ENCODE measurements around the gene TMEM135. TPM values are rescaled to one million over a fixed set of nuclear protein-coding genes. Genes with fewer than 3 reads are reported as not detected.

TMEM135 gene
- total RNA-seq, 1 donor from 2014 or later = 43.2 TPM

- no peak for DNase-seq
Observed at GRCh38 chr11:87361891-87362290, 324.2 kb downstream of the TMEM135 start.

DNA sequence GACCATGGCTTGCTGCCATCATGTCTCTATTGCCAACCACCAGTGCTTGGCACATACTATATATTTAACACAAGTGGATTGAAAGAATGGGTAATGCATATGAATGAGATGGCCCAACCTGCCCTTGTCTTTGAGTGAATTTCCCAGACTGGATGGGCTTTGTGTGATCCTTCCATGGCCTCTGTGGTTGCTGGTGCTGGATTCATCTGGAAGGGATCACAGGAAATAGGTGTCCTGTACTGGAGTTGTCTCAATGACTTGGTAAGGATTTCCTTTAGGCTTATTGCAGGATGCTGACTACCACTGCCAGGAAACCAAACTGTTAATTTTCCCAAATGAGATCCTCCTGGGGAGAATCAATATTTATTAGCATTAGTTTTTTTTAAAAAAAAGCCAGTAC is 328.6 kb downstream of the TMEM135 start:
- no peak for DNase-seq

GRCh38 chr11:87366763-87367405 is 329.1 kb downstream of the TMEM135 start:
- no peak for DNase-seq

DNA sequence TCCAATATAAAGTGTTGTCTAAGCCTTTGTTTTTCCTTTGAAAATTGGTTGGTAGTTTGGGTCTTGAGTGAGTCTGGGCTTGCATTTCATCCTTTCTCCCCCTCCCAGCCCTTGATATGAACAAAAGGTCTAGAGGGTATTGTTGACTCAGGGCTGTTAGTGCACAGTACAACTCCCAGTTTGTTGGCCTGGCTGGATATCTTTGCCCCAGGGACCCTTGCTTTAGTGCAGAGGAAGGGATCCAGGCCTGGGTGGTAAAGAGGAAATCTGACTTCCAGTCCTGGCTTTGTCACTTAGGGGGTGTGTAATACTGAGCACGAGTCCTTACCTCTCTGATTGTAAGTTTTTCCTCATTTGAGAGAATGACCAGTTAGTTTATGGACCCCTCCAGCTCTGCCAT is 330.4 kb downstream of the TMEM135 start:
- no peak for DNase-seq

GRCh38 chr11:87368858-87369480 is 331.2 kb downstream of the TMEM135 start:
- DNase-seq = no peak

DNA sequence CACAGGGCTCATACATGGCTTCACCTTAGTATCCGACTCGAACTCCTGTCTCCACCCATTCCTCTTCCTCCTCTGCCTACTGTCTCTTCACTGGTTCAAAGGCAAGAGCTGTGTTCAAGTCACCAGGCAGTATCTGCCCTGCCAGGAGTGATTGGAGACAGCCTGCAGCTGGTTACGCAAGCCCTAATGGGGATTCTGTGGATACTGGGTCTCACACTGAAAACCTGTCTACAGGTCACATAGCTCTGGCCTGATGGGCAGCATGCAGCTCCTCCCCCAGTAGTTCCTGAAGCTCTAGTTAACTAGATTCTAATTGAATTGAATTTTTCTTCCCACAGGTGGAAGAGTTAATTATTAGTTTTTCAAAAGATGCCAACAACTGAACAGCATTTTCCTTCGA is 332.2 kb downstream of the TMEM135 start:
- no peak for DNase-seq

DNA sequence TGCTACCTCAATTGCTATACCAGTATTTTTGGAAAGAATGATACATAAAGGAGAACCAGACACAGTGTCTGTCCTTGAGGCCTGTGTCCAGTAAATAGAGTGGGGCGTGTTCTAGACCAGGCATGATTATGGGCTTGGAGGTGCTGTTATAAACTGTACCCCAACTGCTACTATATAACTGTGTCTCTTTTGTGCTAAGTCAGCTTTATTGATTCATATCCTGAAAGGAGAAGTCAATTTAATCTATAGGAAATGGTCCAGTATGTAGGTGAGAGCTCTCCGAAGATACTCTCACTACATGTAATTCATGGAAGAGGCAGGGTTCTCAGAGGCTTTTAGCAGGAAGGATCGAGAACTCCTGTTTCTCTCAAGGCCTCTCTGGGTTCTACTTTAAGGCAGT is 334.3 kb downstream of the TMEM135 start:
- no peak for DNase-seq

Other genes starting within 250 kb of the TMEM135 start
- 11.1 TPM for gene PRSS23, start 237.4 kb upstream of the TMEM135 start, total RNA-seq
- 16.1 TPM for gene FZD4, start 82.5 kb upstream of the TMEM135 start, total RNA-seq

Measured in occipital lobe (tissue), 2 donors.